Calu3 (cell line): ENCODE data around the gene FYN. TPM values are rescaled to one million over a fixed set of nuclear protein-coding genes. Genes with fewer than 3 reads are reported as not detected.

Experiments used
- BruUV-seq: library from RNA; stranded (reverse); fragments of 400-500 nt; replicated peaks from 2 replicates; lab custom pipeline; 2021; lab: Mats Ljungman, UMichigan
- CTCF ChIA-PET: fragments of 300-600 bp; sonication (Branson Sonifier 250); formaldehyde crosslinking; loops from one replicate; lab custom pipeline; 2022; ENCODE audit warnings: antibody characterized with exemption; lab: Charles Lee
- DNase-seq: peaks from one replicate; pipeline ENCODE4 v3.0.0; 2022
- H3K27ac Mint-ChIP-seq: one replicate; pipeline ENCODE4 v1.8.0; 2022; ENCODE audit warnings: mixed read lengths; ENCODE audit not compliant: unreplicated experiment
- H3K27me3 Mint-ChIP-seq: one replicate; pipeline ENCODE4 v1.8.0; 2022; ENCODE audit warnings: mixed read lengths; ENCODE audit not compliant: unreplicated experiment
- H3K36me3 Mint-ChIP-seq: one replicate; pipeline ENCODE4 v1.8.0; 2022; ENCODE audit warnings: mild to moderate bottlenecking, moderate library complexity, mixed read lengths; ENCODE audit not compliant: insufficient read depth, unreplicated experiment
- H3K4me1 Mint-ChIP-seq: one replicate; pipeline ENCODE4 v1.8.0; 2022; ENCODE audit warnings: mild to moderate bottlenecking, low read depth, mixed read lengths; ENCODE audit not compliant: unreplicated experiment
- H3K4me3 Mint-ChIP-seq: one replicate; pipeline ENCODE4 v1.8.0; 2022; ENCODE audit warnings: mild to moderate bottlenecking, low read depth, moderate library complexity, mixed read lengths; ENCODE audit not compliant: unreplicated experiment
- H3K9me3 Mint-ChIP-seq: one replicate; pipeline ENCODE4 v1.8.0; 2022; ENCODE audit warnings: low read depth, mixed read lengths; ENCODE audit not compliant: unreplicated experiment
- intact Hi-C: fragments of 100-400 bp; cut with micrococcal nuclease; formaldehyde crosslinking; loops from one replicate; pipeline ENCODE4 v1.10.0; 2022; ENCODE audit not compliant: unreplicated experiment
- total RNA-seq: library from RNA; stranded (reverse); gene quantifications from 2 replicates; pipeline ENCODE4 v1.2.3, GENCODE V29; 2022
- TF ChIP-seq, protein P1 (sequence below): fragments of 200-600 bp; IDR thresholded peaks from one replicate; pipeline ENCODE4 v1.8.0; 2022; ENCODE audit warnings: antibody characterized with exemption; ENCODE audit not compliant: unreplicated experiment

The FYN gene
- total RNA-seq, 1 experiment from 2014 or later = 61.0 TPM

DNA sequence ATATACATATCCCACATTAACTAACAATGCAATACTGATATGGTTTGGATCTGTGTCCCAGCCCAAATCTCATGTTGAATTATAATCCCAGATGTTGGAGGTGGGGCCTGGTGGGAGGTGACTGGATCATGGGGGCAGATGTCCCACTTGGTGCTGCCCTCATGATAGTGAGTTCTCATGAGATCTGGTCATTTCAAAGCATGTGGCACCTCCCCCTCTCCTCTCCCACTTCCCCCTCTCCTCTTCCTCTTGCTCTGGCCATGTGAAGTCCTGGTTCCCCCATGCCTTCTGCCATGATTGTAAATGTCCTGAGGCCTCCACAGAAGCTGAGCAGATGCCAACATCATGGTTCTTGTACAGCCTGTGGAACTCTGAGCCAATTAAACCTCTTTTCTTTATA lies 71.2 kb downstream of the FYN start:
- intact Hi-C loops = no loop called here
- no peak for DNase-seq
- BruUV-seq = no TSS peak
- H3K4me3 Mint-ChIP-seq = no peak overlapping the region
- TF ChIP-seq, protein P1, sequence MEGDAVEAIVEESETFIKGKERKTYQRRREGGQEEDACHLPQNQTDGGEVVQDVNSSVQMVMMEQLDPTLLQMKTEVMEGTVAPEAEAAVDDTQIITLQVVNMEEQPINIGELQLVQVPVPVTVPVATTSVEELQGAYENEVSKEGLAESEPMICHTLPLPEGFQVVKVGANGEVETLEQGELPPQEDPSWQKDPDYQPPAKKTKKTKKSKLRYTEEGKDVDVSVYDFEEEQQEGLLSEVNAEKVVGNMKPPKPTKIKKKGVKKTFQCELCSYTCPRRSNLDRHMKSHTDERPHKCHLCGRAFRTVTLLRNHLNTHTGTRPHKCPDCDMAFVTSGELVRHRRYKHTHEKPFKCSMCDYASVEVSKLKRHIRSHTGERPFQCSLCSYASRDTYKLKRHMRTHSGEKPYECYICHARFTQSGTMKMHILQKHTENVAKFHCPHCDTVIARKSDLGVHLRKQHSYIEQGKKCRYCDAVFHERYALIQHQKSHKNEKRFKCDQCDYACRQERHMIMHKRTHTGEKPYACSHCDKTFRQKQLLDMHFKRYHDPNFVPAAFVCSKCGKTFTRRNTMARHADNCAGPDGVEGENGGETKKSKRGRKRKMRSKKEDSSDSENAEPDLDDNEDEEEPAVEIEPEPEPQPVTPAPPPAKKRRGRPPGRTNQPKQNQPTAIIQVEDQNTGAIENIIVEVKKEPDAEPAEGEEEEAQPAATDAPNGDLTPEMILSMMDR = no peak
- peaks cover 23% of the 10 kb centered on the region for H3K4me1 Mint-ChIP-seq
- no peaks in the 10 kb centered on the region for H3K36me3 Mint-ChIP-seq
- H3K27me3 Mint-ChIP-seq = no peaks in the 10 kb centered on the region
- CTCF ChIA-PET = no interaction called here
- H3K27ac Mint-ChIP-seq = no peak overlapping the region
- H3K9me3 Mint-ChIP-seq = no peaks in the 10 kb centered on the region

DNA sequence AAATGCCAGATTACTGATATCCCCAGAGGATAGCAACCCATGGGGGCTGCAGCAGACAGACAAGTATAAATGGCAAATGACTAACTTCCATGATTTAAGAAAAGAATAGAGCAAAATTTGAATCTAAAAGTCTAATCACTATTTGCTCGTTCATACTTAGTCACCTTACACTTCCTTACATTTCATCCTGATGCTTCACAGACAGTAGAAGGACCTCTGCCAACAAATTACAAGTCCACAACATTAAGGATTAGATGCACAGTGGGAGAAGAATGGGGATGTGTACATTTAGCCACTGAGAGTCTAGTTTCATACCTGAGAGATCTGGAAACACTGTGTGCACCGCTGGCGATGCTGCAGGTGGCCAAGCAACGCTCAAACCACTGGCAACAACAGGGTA lies 72.4 kb downstream of the FYN start:
- H3K9me3 Mint-ChIP-seq = no peaks in the 10 kb centered on the region
- no peaks in the 10 kb centered on the region for H3K36me3 Mint-ChIP-seq
- no peak overlapping the region for H3K4me3 Mint-ChIP-seq
- BruUV-seq = no TSS peak
- no peak overlapping the region for H3K27ac Mint-ChIP-seq
- no peaks in the 10 kb centered on the region for H3K27me3 Mint-ChIP-seq
- intact Hi-C loops = no loop called here
- no peak for DNase-seq
- CTCF ChIA-PET = no interaction called here
- TF ChIP-seq, protein P1 = no peak
- peaks cover 11% of the 10 kb centered on the region for H3K4me1 Mint-ChIP-seq

DNA sequence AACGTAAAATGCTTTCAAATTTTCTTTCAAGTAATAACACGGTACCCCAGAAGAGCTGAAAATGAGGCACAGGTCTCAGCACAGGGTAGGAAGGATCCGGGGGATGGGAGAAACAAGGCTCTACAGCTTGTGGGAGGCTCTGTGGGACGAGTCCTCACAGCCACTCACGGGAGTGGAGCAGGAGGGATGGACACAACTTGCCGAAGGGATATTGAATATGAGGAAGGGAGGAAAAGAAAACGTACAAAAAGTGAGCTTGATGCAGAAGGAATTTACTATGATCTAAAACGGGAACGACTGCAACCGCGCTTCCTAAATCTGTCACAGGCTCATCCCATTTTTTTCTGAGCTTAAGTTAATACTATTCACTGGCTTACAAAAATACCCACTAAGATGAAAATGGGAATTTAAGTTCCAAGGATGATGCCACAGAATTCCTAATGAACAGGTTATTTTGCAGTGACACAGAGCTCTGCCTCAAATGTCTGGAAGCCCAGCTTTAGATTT lies 72.9 kb downstream of the FYN start:
- DNase-seq = no peak
- CTCF ChIA-PET = no interaction called here
- no peaks in the 10 kb centered on the region for H3K9me3 Mint-ChIP-seq
- TF ChIP-seq, protein P1 = no peak
- no TSS peak for BruUV-seq
- peaks cover 6% of the 10 kb centered on the region for H3K4me1 Mint-ChIP-seq
- H3K27me3 Mint-ChIP-seq = no peaks in the 10 kb centered on the region
- no peak overlapping the region for H3K4me3 Mint-ChIP-seq
- no peaks in the 10 kb centered on the region for H3K36me3 Mint-ChIP-seq
- intact Hi-C loops = no loop called here
- no peak overlapping the region for H3K27ac Mint-ChIP-seq

DNA sequence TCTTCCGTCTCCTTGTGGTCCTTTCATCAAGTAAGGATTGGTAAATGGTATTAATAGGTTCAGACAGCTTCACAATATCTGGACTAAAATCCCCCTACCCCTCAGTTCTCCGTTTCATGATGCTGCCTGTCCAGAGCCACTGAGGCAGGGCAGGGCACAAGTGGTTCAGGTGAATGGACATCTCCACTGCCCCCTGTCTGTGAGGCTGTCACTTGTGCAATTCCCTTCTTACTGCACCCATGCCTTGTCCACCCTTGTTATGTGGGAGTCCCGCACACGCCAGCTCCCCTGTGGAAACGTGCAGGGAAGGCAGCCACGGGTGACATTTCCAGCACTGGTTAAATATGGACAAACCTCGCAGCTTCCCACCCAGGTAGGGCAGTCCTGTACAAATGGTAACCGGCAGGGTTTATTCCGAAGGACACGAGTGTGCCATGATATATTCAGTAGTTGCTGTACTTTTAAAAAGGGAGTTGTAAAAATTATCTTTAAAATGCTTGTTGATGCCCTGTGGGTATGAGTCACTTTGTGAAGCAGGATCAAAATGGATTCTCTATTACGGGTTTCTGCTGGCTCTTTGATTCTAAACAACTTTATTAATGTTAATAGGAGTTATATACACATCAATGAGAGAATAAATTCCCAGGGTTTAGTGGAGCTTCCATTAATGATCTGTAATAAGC lies 73.5 kb downstream of the FYN start:
- TF ChIP-seq, protein P1 = no peak
- Mint-ChIP-seq H3K27me3 (no peaks in the 10 kb centered on the region), H3K4me1 (peaks cover under 1% of the 10 kb centered on the region), H3K4me3 (no peak overlapping the region), H3K36me3 (no peaks in the 10 kb centered on the region), H3K27ac (no peak overlapping the region), H3K9me3 (no peaks in the 10 kb centered on the region)
- no TSS peak for BruUV-seq
- intact Hi-C loops = loop anchor here (5.0 kb wide), 1 partner anchor 198 kb away; no protein-coding TSS in a partner anchor
- DNase-seq = no peak
- CTCF ChIA-PET = no interaction called here
